Panc1 (cell line): Measurements from ENCODE around the gene ZFX. TPM values are rescaled to one million over a fixed set of nuclear protein-coding genes. Genes with fewer than 3 reads are reported as not detected.

Experiments
- ATAC-seq: fragments of 200-7000 bp; cut with Tn5 transposase; 2 replicates; pipeline ENCODE4 v1.9.1; 2020; ENCODE audit warnings: mild to moderate bottlenecking, moderate library complexity
- BruUV-seq: library from RNA; stranded (reverse); fragments of 400-500 nt; replicated peaks from 2 replicates; lab custom pipeline; 2021; lab: Mats Ljungman, UMichigan
- CTCF ChIA-PET: fragments of 300-600 bp; sonication (Branson Sonifier 250); formaldehyde crosslinking; loops from one replicate; lab custom pipeline; 2022; ENCODE audit warnings: antibody characterized with exemption; lab: Charles Lee
- POLR2A ChIA-PET: fragments of 300-600 bp; sonication (Branson Sonifier 250); formaldehyde crosslinking; loops from one replicate; lab custom pipeline; 2022; ENCODE audit warnings: antibody characterized with exemption; lab: Charles Lee
- DNase-seq: peaks from one replicate; pipeline ENCODE4 v3.0.0-alpha.2; 2010; ENCODE audit warnings: low read depth, low spot score
- H3K27ac ChIP-seq: 2 replicates; pipeline ENCODE4 v1.5.1; 2011; ENCODE audit warnings: mild to moderate bottlenecking, low read length, inconsistent platforms
- H3K27me3 ChIP-seq: fragments of 200-500 bp; sonication (Bioruptor generic); 2 replicates; pipeline ENCODE4 v1.6.0; 2014; ENCODE audit warnings: low read length, inconsistent platforms; ENCODE audit not compliant: control insufficient read depth, insufficient read depth
- H3K36me3 ChIP-seq: fragments of 200-500 bp; sonication (Bioruptor generic); 2 replicates; pipeline ENCODE4 v1.5.1; 2014; ENCODE audit warnings: inconsistent platforms, mild to moderate bottlenecking, low read length, moderate library complexity; ENCODE audit not compliant: control insufficient read depth, insufficient read depth
- H3K4me1 ChIP-seq: 2 replicates; pipeline ENCODE4 v1.5.1; 2011; ENCODE audit warnings: inconsistent platforms, mild to moderate bottlenecking, low read length, moderate library complexity; ENCODE audit not compliant: control insufficient read depth, insufficient read depth
- H3K4me3 ChIP-seq, 2 experiments: 2 replicates each; pipeline ENCODE4 v1.5.1; 2011 to 2012; ENCODE audit warnings: low read depth in 2 of 2, low read length in 2 of 2, mild to moderate bottlenecking in 2 of 2, inconsistent platforms in 1 of 2, moderate library complexity in 1 of 2
- H3K9me3 ChIP-seq: fragments of 200-500 bp; sonication (Bioruptor generic); 2 replicates; pipeline ENCODE4 v1.5.1; 2014; ENCODE audit warnings: low read depth, mild to moderate bottlenecking, inconsistent platforms, low read length, moderate library complexity; ENCODE audit not compliant: control insufficient read depth, insufficient read depth
- POLR2AphosphoS5 ChIP-seq: IDR thresholded peaks from 2 replicates; pipeline ENCODE4 v1.6.1; 2012; ENCODE audit warnings: mild to moderate bottlenecking, low read depth, low read length, moderate library complexity
- SIN3A ChIP-seq: IDR thresholded peaks from 2 replicates; pipeline ENCODE4 v1.6.1; 2012; ENCODE audit warnings: low read depth, mild to moderate bottlenecking, low read length, moderate library complexity, borderline replicate concordance; ENCODE audit not compliant: insufficient read depth
- TCF7L2 ChIP-seq: IDR thresholded peaks from 2 replicates; pipeline ENCODE4 v1.6.1; 2011; ENCODE audit warnings: mild to moderate bottlenecking, low read depth, low read length, inconsistent platforms
- in situ Hi-C: cut with HindIII; loops from 2 replicates; pipeline ENCODE4 v1.10.0; 2016; ENCODE audit warnings: low sequenced_read_pairs, low pct_unique_long_range_greater_than_20kb
- intact Hi-C: fragments of 100-400 bp; cut with micrococcal nuclease; formaldehyde crosslinking; loops from one replicate; pipeline ENCODE4 v1.10.0; 2022; ENCODE audit not compliant: unreplicated experiment
- total RNA-seq: library from RNA; stranded (reverse); gene quantifications from one replicate; pipeline ENCODE4 v1.2.1, GENCODE V29; 2021; ENCODE audit not compliant: unreplicated experiment
- TF ChIP-seq, protein P1 (sequence below): fragments of 450-650 bp; IDR thresholded peaks from 2 replicates; pipeline ENCODE4 v1.5.1; 2017; ENCODE audit warnings: mild to moderate bottlenecking
- TF ChIP-seq, protein P2 (sequence below), 2 experiments: IDR thresholded peaks; 2 replicates each; pipeline ENCODE4 v1.6.1; 2011 to 2012; ENCODE audit warnings: low read depth in 2 of 2, control low read depth in 1 of 2, low read length in 1 of 2, mild to moderate bottlenecking in 1 of 2, moderate library complexity in 1 of 2; ENCODE audit not compliant: insufficient read depth in 1 of 2

ZFX gene
- total RNA-seq, 1 experiment from 2014 or later = 38.7 TPM

DNA sequence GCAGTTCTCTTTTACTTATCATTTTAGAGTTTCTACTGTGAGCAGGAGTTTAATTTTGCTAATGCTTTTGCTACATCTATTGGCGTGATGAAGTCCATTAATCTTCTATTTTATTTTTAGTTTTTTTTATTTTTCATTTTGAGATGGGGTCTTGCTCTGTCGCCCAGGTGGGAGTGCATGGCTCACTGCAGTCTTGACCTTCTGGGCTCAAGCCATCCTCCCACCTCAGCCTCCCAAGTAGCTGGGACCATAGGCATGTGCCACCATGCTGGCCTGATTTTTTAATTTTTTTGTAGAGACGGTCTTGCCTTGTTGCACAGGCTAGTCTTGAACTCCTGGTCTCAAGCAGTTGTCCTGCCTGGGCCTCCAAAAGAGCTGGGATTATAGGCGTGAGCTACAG lies 9.4 kb downstream of the ZFX start:
- intact Hi-C loops = no loop called here
- Histone ChIP-seq H3K9me3 (no peaks in the 10 kb centered on the region), H3K36me3 (peaks cover 3% of the 10 kb centered on the region; the same call in 1 of the 2 replicates), H3K4me3 (no peak overlapping the region), H3K27me3 (no peaks in the 10 kb centered on the region), H3K4me1 (peaks cover under 1% of the 10 kb centered on the region; the same call in 1 of the 2 replicates), H3K27ac (no peak overlapping the region)
- in situ Hi-C loops = no loop called here
- ChIA-PET CTCF (no interaction called here), POLR2A (no interaction called here)
- ATAC-seq (no peak), DNase-seq (no peak)
- BruUV-seq = no TSS peak
- TF ChIP-seq POLR2AphosphoS5 (no peak), SIN3A (no peak), TCF7L2 (no peak)
- TF ChIP-seq, protein P1, sequence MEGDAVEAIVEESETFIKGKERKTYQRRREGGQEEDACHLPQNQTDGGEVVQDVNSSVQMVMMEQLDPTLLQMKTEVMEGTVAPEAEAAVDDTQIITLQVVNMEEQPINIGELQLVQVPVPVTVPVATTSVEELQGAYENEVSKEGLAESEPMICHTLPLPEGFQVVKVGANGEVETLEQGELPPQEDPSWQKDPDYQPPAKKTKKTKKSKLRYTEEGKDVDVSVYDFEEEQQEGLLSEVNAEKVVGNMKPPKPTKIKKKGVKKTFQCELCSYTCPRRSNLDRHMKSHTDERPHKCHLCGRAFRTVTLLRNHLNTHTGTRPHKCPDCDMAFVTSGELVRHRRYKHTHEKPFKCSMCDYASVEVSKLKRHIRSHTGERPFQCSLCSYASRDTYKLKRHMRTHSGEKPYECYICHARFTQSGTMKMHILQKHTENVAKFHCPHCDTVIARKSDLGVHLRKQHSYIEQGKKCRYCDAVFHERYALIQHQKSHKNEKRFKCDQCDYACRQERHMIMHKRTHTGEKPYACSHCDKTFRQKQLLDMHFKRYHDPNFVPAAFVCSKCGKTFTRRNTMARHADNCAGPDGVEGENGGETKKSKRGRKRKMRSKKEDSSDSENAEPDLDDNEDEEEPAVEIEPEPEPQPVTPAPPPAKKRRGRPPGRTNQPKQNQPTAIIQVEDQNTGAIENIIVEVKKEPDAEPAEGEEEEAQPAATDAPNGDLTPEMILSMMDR = no peak
- TF ChIP-seq, protein P2, sequence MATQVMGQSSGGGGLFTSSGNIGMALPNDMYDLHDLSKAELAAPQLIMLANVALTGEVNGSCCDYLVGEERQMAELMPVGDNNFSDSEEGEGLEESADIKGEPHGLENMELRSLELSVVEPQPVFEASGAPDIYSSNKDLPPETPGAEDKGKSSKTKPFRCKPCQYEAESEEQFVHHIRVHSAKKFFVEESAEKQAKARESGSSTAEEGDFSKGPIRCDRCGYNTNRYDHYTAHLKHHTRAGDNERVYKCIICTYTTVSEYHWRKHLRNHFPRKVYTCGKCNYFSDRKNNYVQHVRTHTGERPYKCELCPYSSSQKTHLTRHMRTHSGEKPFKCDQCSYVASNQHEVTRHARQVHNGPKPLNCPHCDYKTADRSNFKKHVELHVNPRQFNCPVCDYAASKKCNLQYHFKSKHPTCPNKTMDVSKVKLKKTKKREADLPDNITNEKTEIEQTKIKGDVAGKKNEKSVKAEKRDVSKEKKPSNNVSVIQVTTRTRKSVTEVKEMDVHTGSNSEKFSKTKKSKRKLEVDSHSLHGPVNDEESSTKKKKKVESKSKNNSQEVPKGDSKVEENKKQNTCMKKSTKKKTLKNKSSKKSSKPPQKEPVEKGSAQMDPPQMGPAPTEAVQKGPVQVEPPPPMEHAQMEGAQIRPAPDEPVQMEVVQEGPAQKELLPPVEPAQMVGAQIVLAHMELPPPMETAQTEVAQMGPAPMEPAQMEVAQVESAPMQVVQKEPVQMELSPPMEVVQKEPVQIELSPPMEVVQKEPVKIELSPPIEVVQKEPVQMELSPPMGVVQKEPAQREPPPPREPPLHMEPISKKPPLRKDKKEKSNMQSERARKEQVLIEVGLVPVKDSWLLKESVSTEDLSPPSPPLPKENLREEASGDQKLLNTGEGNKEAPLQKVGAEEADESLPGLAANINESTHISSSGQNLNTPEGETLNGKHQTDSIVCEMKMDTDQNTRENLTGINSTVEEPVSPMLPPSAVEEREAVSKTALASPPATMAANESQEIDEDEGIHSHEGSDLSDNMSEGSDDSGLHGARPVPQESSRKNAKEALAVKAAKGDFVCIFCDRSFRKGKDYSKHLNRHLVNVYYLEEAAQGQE (IDR thresholded peaks at IDR 0.05; ENCODE audit: insufficient read depth in 1 of 2, low read depth in 2 of 2, low read length in 1 of 2) = no peak

DNA sequence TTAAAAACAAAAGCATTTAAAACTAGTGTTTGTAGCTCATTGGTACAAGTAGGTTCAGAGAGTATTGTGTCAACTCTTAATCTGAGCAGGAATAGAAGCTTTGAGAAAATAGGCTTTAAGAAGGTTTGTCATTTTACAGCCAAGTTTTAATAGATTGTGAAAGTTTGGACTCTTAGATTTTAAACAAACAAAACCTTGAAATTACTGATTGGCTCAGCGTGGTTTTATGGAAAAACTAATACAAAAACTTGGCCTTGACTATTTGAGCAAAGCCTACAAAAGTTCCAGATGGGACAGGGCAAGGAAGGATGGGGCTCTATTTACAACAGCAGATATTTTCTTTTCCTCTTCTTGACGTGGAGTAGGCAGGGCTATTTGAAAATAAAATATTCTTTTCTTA lies 16.5 kb downstream of the ZFX start:
- Histone ChIP-seq H3K9me3 (no peaks in the 10 kb centered on the region), H3K27ac (no peak overlapping the region), H3K27me3 (no peaks in the 10 kb centered on the region), H3K4me3 (no peak overlapping the region), H3K4me1 (peaks cover 14% of the 10 kb centered on the region), H3K36me3 (peaks cover 3% of the 10 kb centered on the region; the same call in 1 of the 2 replicates)
- no TSS peak for BruUV-seq
- DNase-seq = no peak
- intact Hi-C loops (no loop called here), in situ Hi-C loops (no loop called here)
- TF ChIP-seq TCF7L2 = no peak
- no peak for TF ChIP-seq SIN3A
- TF ChIP-seq, protein P1 = no peak
- TF ChIP-seq, protein P2 (IDR thresholded peaks at IDR 0.05; ENCODE audit: insufficient read depth in 1 of 2, low read depth in 2 of 2, low read length in 1 of 2) = no peak
- no peak for TF ChIP-seq POLR2AphosphoS5
- ChIA-PET CTCF (no interaction called here), POLR2A (no interaction called here)
- ATAC-seq = no peak
